Endothelial cell (in vitro differentiated cells): ENCODE data around the gene WNT3A. TPM values are rescaled to one million over a fixed set of nuclear protein-coding genes. Genes with fewer than 3 reads are reported as not detected.

Experiments used
- DNase-seq: peaks from one replicate; pipeline ENCODE4 v3.0.0; 2021; ENCODE audit warnings: low spot score
- H3K27ac Mint-ChIP-seq: one replicate; pipeline ENCODE4 v1.8.0; 2021; ENCODE audit warnings: mixed read lengths, inconsistent platforms; ENCODE audit not compliant: unreplicated experiment
- H3K27me3 Mint-ChIP-seq: one replicate; pipeline ENCODE4 v1.8.0; 2021; ENCODE audit warnings: mild to moderate bottlenecking, moderate library complexity, mixed read lengths, inconsistent platforms; ENCODE audit not compliant: unreplicated experiment
- H3K36me3 Mint-ChIP-seq: one replicate; pipeline ENCODE4 v1.8.0; 2021; ENCODE audit warnings: mild to moderate bottlenecking, low read depth, mixed read lengths, inconsistent platforms; ENCODE audit not compliant: unreplicated experiment
- H3K4me1 Mint-ChIP-seq: one replicate; pipeline ENCODE4 v1.8.0; 2021; ENCODE audit warnings: mild to moderate bottlenecking, mixed read lengths, inconsistent platforms; ENCODE audit not compliant: unreplicated experiment
- H3K4me3 Mint-ChIP-seq: one replicate; pipeline ENCODE4 v1.8.0; 2021; ENCODE audit warnings: mild to moderate bottlenecking, mixed read lengths, inconsistent platforms; ENCODE audit not compliant: unreplicated experiment
- H3K9me3 Mint-ChIP-seq: one replicate; pipeline ENCODE4 v1.8.0; 2021; ENCODE audit warnings: mixed read lengths, inconsistent platforms; ENCODE audit not compliant: unreplicated experiment
- microRNA-seq: library from miRNA; unstranded; fragments of <30 nt; microRNA quantifications from one replicate; pipeline ENCODE4, GENCODE V29; 2020; ENCODE audit not compliant: unreplicated experiment
- total RNA-seq: library from RNA; stranded (reverse); fragmentation: NEBNext Ultra II Directional; extraction: Animal tissue kit (Norgen Biotek cat#: 25700); gene quantifications from one replicate; pipeline ENCODE4 v1.2.1, GENCODE V29; 2021; ENCODE audit not compliant: unreplicated experiment
- TF ChIP-seq, protein P1 (sequence below): fragments of 200-600 bp; sonication (generic); IDR thresholded peaks from one replicate; pipeline ENCODE4 v1.5.0; 2021; ENCODE audit warnings: antibody characterized with exemption; ENCODE audit not compliant: unreplicated experiment

WNT3A gene
- total RNA-seq, 1 donor from 2014 or later = not detected

GRCh38 chr1:228109962-228110488, 103.2 kb downstream of the WNT3A start:
- peak overlapping the region; percentile 95 for H3K4me3 Mint-ChIP-seq
- no peaks in the 10 kb centered on the region for H3K9me3 Mint-ChIP-seq
- H3K27ac Mint-ChIP-seq = peak overlapping the region; percentile 86

GRCh38 chr1:228110556-228110955, 103.8 kb downstream of the WNT3A start:
- no peaks in the 10 kb centered on the region for H3K9me3 Mint-ChIP-seq
- peaks cover 15% of the 10 kb centered on the region for H3K4me1 Mint-ChIP-seq
- H3K27me3 Mint-ChIP-seq = peaks cover 6% of the 10 kb centered on the region
- TF ChIP-seq, protein P1, sequence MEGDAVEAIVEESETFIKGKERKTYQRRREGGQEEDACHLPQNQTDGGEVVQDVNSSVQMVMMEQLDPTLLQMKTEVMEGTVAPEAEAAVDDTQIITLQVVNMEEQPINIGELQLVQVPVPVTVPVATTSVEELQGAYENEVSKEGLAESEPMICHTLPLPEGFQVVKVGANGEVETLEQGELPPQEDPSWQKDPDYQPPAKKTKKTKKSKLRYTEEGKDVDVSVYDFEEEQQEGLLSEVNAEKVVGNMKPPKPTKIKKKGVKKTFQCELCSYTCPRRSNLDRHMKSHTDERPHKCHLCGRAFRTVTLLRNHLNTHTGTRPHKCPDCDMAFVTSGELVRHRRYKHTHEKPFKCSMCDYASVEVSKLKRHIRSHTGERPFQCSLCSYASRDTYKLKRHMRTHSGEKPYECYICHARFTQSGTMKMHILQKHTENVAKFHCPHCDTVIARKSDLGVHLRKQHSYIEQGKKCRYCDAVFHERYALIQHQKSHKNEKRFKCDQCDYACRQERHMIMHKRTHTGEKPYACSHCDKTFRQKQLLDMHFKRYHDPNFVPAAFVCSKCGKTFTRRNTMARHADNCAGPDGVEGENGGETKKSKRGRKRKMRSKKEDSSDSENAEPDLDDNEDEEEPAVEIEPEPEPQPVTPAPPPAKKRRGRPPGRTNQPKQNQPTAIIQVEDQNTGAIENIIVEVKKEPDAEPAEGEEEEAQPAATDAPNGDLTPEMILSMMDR = no peak
- peaks cover 4% of the 10 kb centered on the region for H3K36me3 Mint-ChIP-seq
- no peak overlapping the region for H3K27ac Mint-ChIP-seq
- DNase-seq = no peak
- H3K4me3 Mint-ChIP-seq = no peak overlapping the region

More at GRCh38 chr1:228109962-228110488, 103.2 kb downstream of the WNT3A start:
- TF ChIP-seq, protein P1 = no peak
- Mint-ChIP-seq H3K27me3 (peaks cover 6% of the 10 kb centered on the region), H3K36me3 (peaks cover 4% of the 10 kb centered on the region), H3K4me1 (peaks cover 15% of the 10 kb centered on the region)
- DNase-seq = no peak

Small RNAs within 50 kb of the gene (microRNA-seq; reads per million reads assigned to microRNA genes)
- gene MIR3620 = 11.0 reads per million, percentile 60 among the genes with 10 or more reads in this experiment

Other genes starting within 250 kb of the WNT3A start
- gene PRSS38, start 191.3 kb upstream of the WNT3A start, total RNA-seq = not detected
- gene WNT9A, start 59.1 kb upstream of the WNT3A start, total RNA-seq = 1.0 TPM
- 393 TPM for gene ARF1, start 75.7 kb downstream of the WNT3A start, total RNA-seq
- gene C1orf35, start 96.3 kb downstream of the WNT3A start, total RNA-seq = 23.2 TPM
- 47.5 TPM for gene MRPL55, start 102.3 kb downstream of the WNT3A start, total RNA-seq
- gene GUK1, start 133.3 kb downstream of the WNT3A start, total RNA-seq = 280 TPM
- gene GJC2, start 142.9 kb downstream of the WNT3A start, total RNA-seq = 13.0 TPM
- 11.5 TPM for gene IBA57, start 158.8 kb downstream of the WNT3A start, total RNA-seq
- 16.9 TPM for gene OBSCN, start 201.0 kb downstream of the WNT3A start, total RNA-seq